Panc1 (cell line): ENCODE measurements around the gene CYTH4. TPM values are rescaled to one million over a fixed set of nuclear protein-coding genes. Genes with fewer than 3 reads are reported as not detected.

Experiments used
- ATAC-seq: fragments of 200-7000 bp; cut with Tn5 transposase; 2 replicates; pipeline ENCODE4 v1.9.1; 2020; ENCODE audit warnings: mild to moderate bottlenecking, moderate library complexity
- BruUV-seq: library from RNA; stranded (reverse); fragments of 400-500 nt; replicated peaks from 2 replicates; lab custom pipeline; 2021; lab: Mats Ljungman, UMichigan
- CTCF ChIA-PET: fragments of 300-600 bp; sonication (Branson Sonifier 250); formaldehyde crosslinking; loops from one replicate; lab custom pipeline; 2022; ENCODE audit warnings: antibody characterized with exemption; lab: Charles Lee
- POLR2A ChIA-PET: fragments of 300-600 bp; sonication (Branson Sonifier 250); formaldehyde crosslinking; loops from one replicate; lab custom pipeline; 2022; ENCODE audit warnings: antibody characterized with exemption; lab: Charles Lee
- DNase-seq: peaks from one replicate; pipeline ENCODE4 v3.0.0-alpha.2; 2010; ENCODE audit warnings: low read depth, low spot score
- H3K27ac ChIP-seq: 2 replicates; pipeline ENCODE4 v1.5.1; 2011; ENCODE audit warnings: mild to moderate bottlenecking, low read length, inconsistent platforms
- H3K27me3 ChIP-seq: fragments of 200-500 bp; sonication (Bioruptor generic); 2 replicates; pipeline ENCODE4 v1.6.0; 2014; ENCODE audit warnings: low read length, inconsistent platforms; ENCODE audit not compliant: control insufficient read depth, insufficient read depth
- H3K36me3 ChIP-seq: fragments of 200-500 bp; sonication (Bioruptor generic); 2 replicates; pipeline ENCODE4 v1.5.1; 2014; ENCODE audit warnings: inconsistent platforms, mild to moderate bottlenecking, low read length, moderate library complexity; ENCODE audit not compliant: control insufficient read depth, insufficient read depth
- H3K4me1 ChIP-seq: 2 replicates; pipeline ENCODE4 v1.5.1; 2011; ENCODE audit warnings: inconsistent platforms, mild to moderate bottlenecking, low read length, moderate library complexity; ENCODE audit not compliant: control insufficient read depth, insufficient read depth
- H3K4me3 ChIP-seq, 2 experiments: 2 replicates each; pipeline ENCODE4 v1.5.1; 2011 to 2012; ENCODE audit warnings: low read depth in 2 of 2, low read length in 2 of 2, mild to moderate bottlenecking in 2 of 2, inconsistent platforms in 1 of 2, moderate library complexity in 1 of 2
- H3K9me3 ChIP-seq: fragments of 200-500 bp; sonication (Bioruptor generic); 2 replicates; pipeline ENCODE4 v1.5.1; 2014; ENCODE audit warnings: low read depth, mild to moderate bottlenecking, inconsistent platforms, low read length, moderate library complexity; ENCODE audit not compliant: control insufficient read depth, insufficient read depth
- CTCF ChIP-seq: fragments of 450-650 bp; IDR thresholded peaks from 2 replicates; pipeline ENCODE4 v1.5.1; 2017; ENCODE audit warnings: mild to moderate bottlenecking
- POLR2AphosphoS5 ChIP-seq: IDR thresholded peaks from 2 replicates; pipeline ENCODE4 v1.6.1; 2012; ENCODE audit warnings: mild to moderate bottlenecking, low read depth, low read length, moderate library complexity
- REST ChIP-seq, 2 experiments: IDR thresholded peaks; 2 replicates each; pipeline ENCODE4 v1.6.1; 2011 to 2012; ENCODE audit warnings: low read depth in 2 of 2, control low read depth in 1 of 2, low read length in 1 of 2, mild to moderate bottlenecking in 1 of 2, moderate library complexity in 1 of 2; ENCODE audit not compliant: insufficient read depth in 1 of 2
- SIN3A ChIP-seq: IDR thresholded peaks from 2 replicates; pipeline ENCODE4 v1.6.1; 2012; ENCODE audit warnings: low read depth, mild to moderate bottlenecking, low read length, moderate library complexity, borderline replicate concordance; ENCODE audit not compliant: insufficient read depth
- TCF7L2 ChIP-seq: IDR thresholded peaks from 2 replicates; pipeline ENCODE4 v1.6.1; 2011; ENCODE audit warnings: mild to moderate bottlenecking, low read depth, low read length, inconsistent platforms
- in situ Hi-C: cut with HindIII; loops from 2 replicates; pipeline ENCODE4 v1.10.0; 2016; ENCODE audit warnings: low sequenced_read_pairs, low pct_unique_long_range_greater_than_20kb
- intact Hi-C: fragments of 100-400 bp; cut with micrococcal nuclease; formaldehyde crosslinking; loops from one replicate; pipeline ENCODE4 v1.10.0; 2022; ENCODE audit not compliant: unreplicated experiment
- total RNA-seq: library from RNA; stranded (reverse); gene quantifications from one replicate; pipeline ENCODE4 v1.2.1, GENCODE V29; 2021; ENCODE audit not compliant: unreplicated experiment

CYTH4 gene
- total RNA-seq, 1 experiment from 2014 or later: 1.3 TPM

GRCh38 chr22:37336579-37336978 is 54.3 kb downstream of the CYTH4 start:
- in situ Hi-C loops: no loop called here
- TF ChIP-seq SIN3A: no peak
- TF ChIP-seq POLR2AphosphoS5: no peak
- no peak for TF ChIP-seq TCF7L2
- TF ChIP-seq CTCF: no peak
- TF ChIP-seq REST (IDR thresholded peaks at IDR 0.05; ENCODE audit: insufficient read depth in 1 of 2, low read depth in 2 of 2, low read length in 1 of 2): no peak
- ATAC-seq (no peak), DNase-seq (no peak)
- CTCF ChIA-PET: no interaction called here
- Histone ChIP-seq H3K4me3 (no peak overlapping the region), H3K4me1 (peaks cover 16% of the 10 kb centered on the region), H3K27me3 (no peaks in the 10 kb centered on the region), H3K36me3 (no peaks in the 10 kb centered on the region), H3K9me3 (no peaks in the 10 kb centered on the region), H3K27ac (no peak overlapping the region)
- intact Hi-C loops: no loop called here
- POLR2A ChIA-PET: no interaction called here
- BruUV-seq: no TSS peak

- no peaks in the 10 kb centered on the region for H3K36me3 ChIP-seq
- DNase-seq: no peak
- in situ Hi-C loops: no loop called here
- TF ChIP-seq REST (IDR thresholded peaks at IDR 0.05; ENCODE audit: insufficient read depth in 1 of 2, low read depth in 2 of 2, low read length in 1 of 2) (no peak), TCF7L2 (no peak), SIN3A (no peak)
- intact Hi-C loops: no loop called here
- H3K9me3 ChIP-seq: no peaks in the 10 kb centered on the region
- H3K27ac ChIP-seq: no peak overlapping the region
- CTCF ChIA-PET: no interaction called here
- H3K4me1 ChIP-seq: peaks cover 16% of the 10 kb centered on the region
- no peak overlapping the region for H3K4me3 ChIP-seq
- H3K27me3 ChIP-seq: no peaks in the 10 kb centered on the region
- POLR2A ChIA-PET: no interaction called here
- peak; percentile 65 for ATAC-seq
- no TSS peak for BruUV-seq
These were observed 55.1 kb downstream of the CYTH4 start for GRCh38 chr22:37337204-37337943.
